Measurements from ENCODE around the gene LAMA3. TPM values are rescaled to one million over a fixed set of nuclear protein-coding genes. Genes with fewer than 3 reads are reported as not detected.

The LAMA3 gene
- total RNA-seq, 1 donor from 2014 or later: 1.4 TPM

- DNase-seq: no peak
Observed at GRCh38 chr18:23669202-23669766, 20.0 kb upstream of the LAMA3 start.

- DNase-seq: no peak
Observed at GRCh38 chr18:23669804-23670405, 19.3 kb upstream of the LAMA3 start.

- DNase-seq: no peak
Observed at GRCh38 chr18:23671564-23671963, 17.7 kb upstream of the LAMA3 start.

- no peak for DNase-seq
Observed at GRCh38 chr18:23673725-23674124, 15.5 kb upstream of the LAMA3 start.

GRCh38 chr18:23675236-23675635 is 14.0 kb upstream of the LAMA3 start:
- no peak for DNase-seq

- DNase-seq: no peak
Observed at GRCh38 chr18:23675896-23676295, 13.4 kb upstream of the LAMA3 start.

- DNase-seq: no peak
Observed at GRCh38 chr18:23682045-23682444, 7.2 kb upstream of the LAMA3 start.

- DNase-seq: no peak
Observed at GRCh38 chr18:23682472-23682871, 6.8 kb upstream of the LAMA3 start.

- no peak for DNase-seq
Observed at GRCh38 chr18:23683155-23683554, 6.1 kb upstream of the LAMA3 start.

GRCh38 chr18:23683671-23684070 is 5.6 kb upstream of the LAMA3 start:
- no peak for DNase-seq

- no peak for DNase-seq
Observed at GRCh38 chr18:23684515-23685197, 4.6 kb upstream of the LAMA3 start.

GRCh38 chr18:23688528-23688927 is 725 bp upstream of the LAMA3 start:
- DNase-seq: no peak

GRCh38 chr18:23689616-23690504 is 607 bp downstream of the LAMA3 start:
- no peak for DNase-seq

- no peak for DNase-seq
Observed at GRCh38 chr18:23690505-23691068, 1.3 kb downstream of the LAMA3 start.

GRCh38 chr18:23693846-23694245 is 4.6 kb downstream of the LAMA3 start:
- no peak for DNase-seq

GRCh38 chr18:23694637-23695430 is 5.6 kb downstream of the LAMA3 start:
- no peak for DNase-seq

GRCh38 chr18:23701017-23701416 is 11.8 kb downstream of the LAMA3 start:
- DNase-seq: no peak

GRCh38 chr18:23701544-23702064 is 12.4 kb downstream of the LAMA3 start:
- DNase-seq: no peak

- DNase-seq: no peak
Observed at GRCh38 chr18:23702606-23703005, 13.4 kb downstream of the LAMA3 start.

- DNase-seq: no peak
Observed at GRCh38 chr18:23703057-23703986, 14.1 kb downstream of the LAMA3 start.
